KOPT-K1 (cell line): ENCODE data around the gene EARS2.
"Not testable (repeated sequence)": the region's sequence is repeated elsewhere in the genome, so short reads cannot be mapped to it uniquely, and the experiment has no call there.

Experiments used
- H3K27ac ChIP-seq: fragments of 200-600 bp; sonication (generic); 2 replicates; pipeline ENCODE4 v1.5.1; 2016; ENCODE audit warnings: antibody characterized with exemption, mild to moderate bottlenecking, low read depth, low read length; ENCODE audit not compliant: poor library complexity, severe bottlenecking
- H3K36me3 ChIP-seq: fragments of 200-600 bp; sonication (generic); 2 replicates; pipeline ENCODE4 v1.5.1; 2017; ENCODE audit warnings: antibody characterized with exemption, mild to moderate bottlenecking, low read length, moderate library complexity; ENCODE audit not compliant: insufficient read depth
- H3K9me3 ChIP-seq: fragments of 200-600 bp; sonication (generic); 2 replicates; pipeline ENCODE4 v1.5.1; 2017; ENCODE audit warnings: antibody characterized with exemption, low read length, mild to moderate bottlenecking; ENCODE audit not compliant: insufficient read depth, poor library complexity, severe bottlenecking

Gene EARS2

GRCh38 chr16:23549938-23550337, 7.2 kb downstream of the EARS2 start:
- no peaks in the 10 kb centered on the region for H3K9me3 ChIP-seq
- H3K36me3 ChIP-seq, result peaks cover 81% of the 10 kb centered on the region
- no peak overlapping the region for H3K27ac ChIP-seq

GRCh38 chr16:23544436-23544835, 12.7 kb downstream of the EARS2 start:
- H3K27ac ChIP-seq, result no peak overlapping the region
- H3K9me3 ChIP-seq, result no peaks in the 10 kb centered on the region
- peaks cover 96% of the 10 kb centered on the region for H3K36me3 ChIP-seq

GRCh38 chr16:23540817-23541178, 16.4 kb downstream of the EARS2 start:
- not testable (repeated sequence) for H3K27ac ChIP-seq, H3K9me3 ChIP-seq
- peaks cover 98% of the 10 kb centered on the region for H3K36me3 ChIP-seq

- H3K27ac ChIP-seq, result no peak overlapping the region
- H3K36me3 ChIP-seq, result peaks cover 98% of the 10 kb centered on the region
- H3K9me3 ChIP-seq, result no peaks in the 10 kb centered on the region
Measured at GRCh38 chr16:23539984-23540816, 16.9 kb downstream of the EARS2 start.

- Histone ChIP-seq H3K36me3 (peaks cover 98% of the 10 kb centered on the region), H3K27ac (no peak overlapping the region), H3K9me3 (no peaks in the 10 kb centered on the region)
Measured at GRCh38 chr16:23538919-23539278, 18.3 kb downstream of the EARS2 start.

GRCh38 chr16:23537390-23537789, 19.8 kb downstream of the EARS2 start:
- Histone ChIP-seq H3K9me3 (no peaks in the 10 kb centered on the region), H3K27ac (no peak overlapping the region), H3K36me3 (peaks cover 98% of the 10 kb centered on the region)

- H3K9me3 ChIP-seq, result no peaks in the 10 kb centered on the region
- H3K27ac ChIP-seq, result no peak overlapping the region
- H3K36me3 ChIP-seq, result peaks cover 96% of the 10 kb centered on the region
Measured at GRCh38 chr16:23535901-23536300, 21.2 kb downstream of the EARS2 start.

- no peak overlapping the region for H3K27ac ChIP-seq
- H3K9me3 ChIP-seq, result no peaks in the 10 kb centered on the region
- H3K36me3 ChIP-seq, result peaks cover 91% of the 10 kb centered on the region
Measured at GRCh38 chr16:23534868-23535860, 22.0 kb downstream of the EARS2 start.

- Histone ChIP-seq H3K9me3 (no peaks in the 10 kb centered on the region), H3K27ac (no peak overlapping the region), H3K36me3 (peaks cover 91% of the 10 kb centered on the region)
Measured at GRCh38 chr16:23532448-23532847, 24.7 kb downstream of the EARS2 start.

GRCh38 chr16:23530062-23530461, 27.1 kb downstream of the EARS2 start:
- Histone ChIP-seq H3K9me3 (no peaks in the 10 kb centered on the region), H3K36me3 (peaks cover 88% of the 10 kb centered on the region)

GRCh38 chr16:23528644-23529310, 28.4 kb downstream of the EARS2 start:
- H3K9me3 ChIP-seq, result no peaks in the 10 kb centered on the region
- H3K27ac ChIP-seq, result no peak overlapping the region
- H3K36me3 ChIP-seq, result peaks cover 88% of the 10 kb centered on the region

More at GRCh38 chr16:23530062-23530461, 27.1 kb downstream of the EARS2 start:
- no peak overlapping the region for H3K27ac ChIP-seq

GRCh38 chr16:23527961-23528643, 29.0 kb downstream of the EARS2 start:
- peaks cover 88% of the 10 kb centered on the region for H3K36me3 ChIP-seq
- no peaks in the 10 kb centered on the region for H3K9me3 ChIP-seq
- no peak overlapping the region for H3K27ac ChIP-seq

GRCh38 chr16:23524886-23525285, 32.3 kb downstream of the EARS2 start:
- Histone ChIP-seq H3K36me3 (peaks cover 84% of the 10 kb centered on the region), H3K9me3 (no peaks in the 10 kb centered on the region), H3K27ac (no peak overlapping the region)

GRCh38 chr16:23523876-23524385, 33.2 kb downstream of the EARS2 start:
- peaks cover 84% of the 10 kb centered on the region for H3K36me3 ChIP-seq
- no peaks in the 10 kb centered on the region for H3K9me3 ChIP-seq
- no peak overlapping the region for H3K27ac ChIP-seq
